Effector CD4-positive, alpha-beta T cell (primary cell): ENCODE results near the gene FAM193A.
"Not testable (repeated sequence)": the region's sequence is repeated elsewhere in the genome, so short reads cannot be mapped to it uniquely, and the experiment has no call there.

ENCODE experiments used
- DNase-seq: peaks from one replicate; pipeline ENCODE4 v3.0.0-alpha.2; 2020
- total RNA-seq: gene quantifications from one replicate; lab custom pipeline; 2026; lab: John Stamatoyannopoulos, UW

Gene FAM193A
- total RNA-seq, result 64.9 reads per million, percentile 74 among the genes with 10 or more reads in this experiment

GRCh38 chr4:2536193-2537010 is at the start of gene FAM193A:
Gene FAM193A (plus strand): TSS chr4:2536647. CDS start chr4:2536916, 269 bp downstream.
- DNase-seq, result peak; percentile 98

- DNase-seq, result no peak
Observed at GRCh38 chr4:2486981-2487380, 49.5 kb upstream of the FAM193A start.

DNA sequence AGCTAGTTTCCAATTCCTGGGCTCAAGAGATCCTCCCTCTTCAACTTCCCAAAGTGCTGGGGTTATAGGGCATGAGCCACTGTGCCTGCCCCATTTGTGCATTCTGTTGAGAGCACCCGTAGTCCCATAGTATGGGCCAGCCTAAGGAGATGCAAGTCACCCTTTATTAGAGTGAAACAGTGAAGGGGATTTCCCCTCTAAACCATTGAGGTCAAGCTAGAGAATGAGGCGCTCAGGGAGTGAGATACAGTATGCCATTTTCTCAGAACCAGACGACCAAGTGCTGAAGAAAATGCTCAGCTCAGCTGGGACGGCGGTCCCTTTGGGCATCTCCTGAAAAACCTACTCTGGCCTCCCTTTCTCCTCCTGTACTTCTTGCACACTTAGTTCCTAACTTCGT is 48.8 kb upstream of the FAM193A start:
- DNase-seq, result no peak

DNA sequence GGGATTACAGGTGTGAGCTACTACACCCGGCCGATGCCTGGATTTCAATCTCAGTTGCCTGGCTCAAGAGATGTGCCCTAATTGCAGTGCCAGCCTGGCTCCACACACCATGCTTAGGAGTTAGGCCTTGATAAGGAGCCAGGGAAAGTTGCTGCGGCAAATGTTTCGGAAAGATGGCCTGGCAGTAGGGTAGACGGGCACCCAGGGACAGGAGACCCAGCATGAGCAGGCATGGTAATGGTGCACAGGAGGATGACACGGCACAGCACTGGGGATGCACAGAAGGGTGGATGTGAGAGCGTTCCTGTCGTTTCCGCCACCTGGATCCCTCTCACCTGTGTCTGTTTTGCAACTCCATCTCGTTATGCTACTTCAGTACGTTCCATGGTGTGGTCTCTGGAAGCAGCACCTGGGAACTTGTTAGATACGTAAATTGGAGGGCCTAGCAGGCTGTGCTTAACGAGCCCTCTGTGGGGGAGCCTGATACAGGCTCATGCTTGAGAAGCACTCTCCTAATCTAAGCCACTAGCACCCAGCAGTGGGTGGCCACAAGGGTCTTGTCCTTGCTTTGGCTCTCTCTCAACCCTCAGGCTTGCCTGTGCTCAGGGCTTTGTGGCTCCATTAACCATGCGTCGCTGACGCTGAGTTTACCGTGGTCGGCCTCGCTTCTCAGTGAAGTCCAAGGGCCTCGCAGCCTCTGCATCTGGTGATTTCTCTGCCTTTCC is 47.2 kb upstream of the FAM193A start:
- no peak for DNase-seq

DNA sequence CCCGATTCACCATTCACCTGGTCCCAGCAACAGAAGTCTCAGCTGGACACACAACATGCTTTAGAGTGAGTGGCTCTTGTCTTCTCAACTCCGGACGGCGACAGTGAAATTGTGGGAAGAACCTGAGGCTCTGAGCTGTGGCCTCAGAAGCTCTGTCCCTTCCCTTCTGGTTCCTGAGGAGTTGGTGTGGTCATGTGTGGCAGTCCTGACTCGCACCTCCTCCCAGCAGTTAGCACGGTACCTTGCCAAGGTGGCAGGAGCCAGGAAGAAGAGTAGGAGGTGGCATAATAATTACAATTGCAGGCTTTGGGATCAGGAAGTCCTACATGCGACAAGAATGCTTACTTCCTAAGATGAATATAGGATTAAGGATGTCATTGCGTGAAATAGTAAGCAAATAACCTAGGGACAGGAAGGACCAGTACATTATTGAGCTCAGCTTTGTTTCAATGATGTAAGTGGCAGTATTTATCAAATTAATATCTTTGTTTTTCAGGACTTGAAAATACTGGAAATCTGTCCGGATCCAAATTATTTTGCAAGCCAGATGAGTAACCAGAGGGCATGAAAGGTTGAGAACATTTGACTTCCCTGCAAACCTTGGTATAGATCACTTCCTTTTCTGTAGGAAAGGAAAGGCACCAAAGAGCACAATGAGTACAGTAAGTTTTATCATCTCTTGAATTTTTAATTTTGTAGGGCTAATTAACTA is 46.5 kb upstream of the FAM193A start:
- DNase-seq, result no peak

GRCh38 chr4:2492970-2493369 is 43.5 kb upstream of the FAM193A start:
- no peak for DNase-seq

DNA sequence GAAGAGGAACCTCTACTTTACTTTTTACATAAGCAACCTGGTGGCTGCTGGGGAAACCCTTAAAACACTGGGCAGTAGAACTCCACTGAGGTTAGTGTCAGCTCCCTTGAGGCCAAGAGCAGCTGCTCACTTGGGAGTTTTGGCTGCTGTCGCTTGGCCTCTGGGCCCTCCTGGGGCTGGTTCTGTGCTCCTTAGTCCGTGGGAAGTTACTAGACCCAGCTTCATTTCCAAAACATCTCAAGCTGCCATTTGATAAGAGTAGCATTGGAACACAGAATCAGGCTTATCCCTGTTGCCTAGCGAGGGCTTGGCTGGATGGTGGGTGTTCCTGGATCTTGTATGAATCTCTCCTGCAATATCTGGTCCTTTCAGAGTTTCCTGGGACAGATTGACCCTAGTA is 41.5 kb upstream of the FAM193A start:
- DNase-seq, result no peak

DNA sequence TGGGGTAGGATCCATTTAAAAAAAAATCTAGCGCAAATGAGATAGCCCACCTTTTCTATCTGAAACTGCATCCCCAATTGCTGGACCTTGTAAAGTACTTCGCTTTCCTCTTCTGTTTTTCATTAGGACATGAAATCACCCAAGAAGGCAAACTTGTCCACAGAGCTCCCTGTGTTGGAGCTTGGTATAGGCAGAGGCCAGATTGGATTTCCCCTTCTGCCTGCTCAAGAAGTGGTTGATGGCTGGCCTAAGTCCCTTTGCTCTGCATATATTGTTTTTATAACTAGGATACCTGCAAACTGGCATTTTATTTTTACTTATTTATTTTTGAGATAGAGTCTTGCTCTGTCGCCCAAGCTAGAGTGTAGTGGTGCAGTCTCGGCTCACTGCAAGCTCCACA is 39.1 kb upstream of the FAM193A start:
- no peak for DNase-seq

DNA sequence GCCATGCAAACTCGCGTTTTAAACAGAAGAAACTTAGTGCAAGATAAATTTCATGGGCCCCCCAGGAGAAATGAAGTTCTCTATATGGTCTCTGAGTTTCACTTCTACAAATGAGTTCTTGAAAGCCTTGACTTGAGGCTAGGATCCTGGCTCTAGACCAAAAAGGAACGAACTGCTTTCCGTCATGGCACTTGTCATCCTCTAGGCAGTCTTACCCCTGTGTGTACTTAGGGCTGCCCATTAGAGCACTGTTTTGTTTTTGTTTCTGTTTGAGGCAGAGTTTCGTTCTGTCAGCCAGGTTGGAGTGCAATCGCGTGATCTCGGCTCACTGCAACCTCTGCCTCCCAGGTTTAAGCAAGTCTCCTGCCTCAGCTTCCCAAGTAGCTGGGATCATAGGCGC is 38.5 kb upstream of the FAM193A start:
- no peak for DNase-seq

DNA sequence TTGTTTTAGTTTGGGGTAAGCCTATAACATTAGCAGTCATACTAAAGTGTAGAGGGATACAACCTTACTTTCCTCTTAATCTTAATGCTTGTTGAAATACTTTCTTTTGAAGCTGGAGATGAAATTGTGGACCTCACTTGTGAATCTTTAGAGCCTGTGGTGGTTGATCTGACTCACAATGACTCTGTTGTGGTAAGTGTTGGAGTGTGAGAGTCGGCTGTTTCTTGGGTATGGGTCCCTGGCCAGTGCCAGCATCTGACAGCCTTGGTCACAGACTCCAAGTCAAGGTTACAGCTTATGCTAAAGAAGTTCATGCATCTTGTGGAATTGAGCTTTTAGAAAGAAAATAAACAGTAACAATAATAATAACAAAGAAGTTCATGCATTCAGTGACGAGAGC is 35.9 kb upstream of the FAM193A start:
- no peak for DNase-seq

DNA sequence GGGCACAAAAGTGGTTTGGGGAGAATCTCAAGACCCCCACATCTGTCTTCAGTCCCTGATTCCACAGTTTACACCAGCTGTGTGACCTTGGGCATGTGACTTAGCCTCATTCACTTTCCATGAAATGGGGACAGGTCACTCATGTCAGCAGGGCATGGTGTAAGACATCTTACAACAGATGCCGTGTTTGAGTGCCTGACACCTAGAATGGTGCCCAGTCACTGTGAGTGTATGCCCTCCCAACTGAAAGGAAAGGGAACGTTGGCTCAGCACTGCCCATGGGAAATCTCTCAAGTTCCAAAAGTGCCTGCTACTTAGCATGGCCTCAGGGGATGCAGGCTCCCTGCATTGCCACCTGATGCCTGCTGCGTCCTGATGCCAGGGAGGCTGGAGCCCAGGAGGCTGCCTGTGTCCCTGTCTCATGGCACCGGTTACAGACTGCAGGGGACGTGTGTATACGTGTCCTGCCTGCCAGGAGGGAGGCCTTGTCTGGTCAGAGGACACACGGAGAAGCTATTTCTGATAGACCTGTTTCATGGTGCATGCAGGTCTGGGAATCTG is 35.3 kb upstream of the FAM193A start:
- no peak for DNase-seq

GRCh38 chr4:2503809-2504208 is 32.6 kb upstream of the FAM193A start:
- DNase-seq, result no peak

GRCh38 chr4:2507259-2507658 is 29.2 kb upstream of the FAM193A start:
- no peak for DNase-seq

DNA sequence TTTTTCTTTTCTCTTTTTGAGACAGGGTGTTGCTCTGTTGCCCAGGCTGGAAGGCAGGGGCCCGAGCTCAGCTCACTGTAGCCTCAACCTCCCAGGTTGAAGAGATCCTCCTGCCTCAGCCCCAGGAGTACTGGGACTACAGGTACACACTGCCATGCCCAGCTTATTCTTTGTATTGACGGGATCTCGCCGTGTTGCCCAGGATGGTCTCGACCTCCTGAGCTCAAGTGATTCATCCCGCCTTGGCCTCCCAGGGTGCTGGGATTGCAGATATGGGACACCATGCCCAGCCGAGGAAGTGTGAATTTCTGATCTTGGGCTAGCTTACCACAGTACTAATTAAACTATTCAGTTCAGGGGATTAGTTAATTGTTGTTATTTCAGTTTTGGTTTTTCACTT is 28.6 kb upstream of the FAM193A start:
- DNase-seq, result no peak

- no peak for DNase-seq
Observed at GRCh38 chr4:2510351-2511259, 25.8 kb upstream of the FAM193A start.

GRCh38 chr4:2511645-2512131 is 24.8 kb upstream of the FAM193A start:
- DNase-seq, result no peak

GRCh38 chr4:2512396-2513135 is 23.9 kb upstream of the FAM193A start:
- DNase-seq, result no peak

GRCh38 chr4:2514193-2514592 is 22.3 kb upstream of the FAM193A start:
- DNase-seq, result not testable (repeated sequence)

- not testable (repeated sequence) for DNase-seq
Observed at GRCh38 chr4:2514944-2515343, 21.5 kb upstream of the FAM193A start.

- DNase-seq, result no peak
Observed at GRCh38 chr4:2515830-2516550, 20.5 kb upstream of the FAM193A start.
